MM.1S (cell line): ENCODE measurements around the gene EREG.

Experiments
- DNase-seq: peaks from one replicate; pipeline ENCODE4 v3.0.0-alpha.2; 2015
- H2AFZ ChIP-seq: fragments of 300-600 bp; sonication (generic); 2 replicates; pipeline ENCODE4 v1.6.0; 2016; ENCODE audit warnings: antibody characterized with exemption, low read length
- H3F3A ChIP-seq: fragments of 300-600 bp; sonication (generic); 2 replicates; pipeline ENCODE4 v1.6.1; 2016; ENCODE audit warnings: mild to moderate bottlenecking, antibody characterized with exemption, low read length, moderate library complexity, mixed read lengths; ENCODE audit not compliant: insufficient read depth
- H3K27ac ChIP-seq: fragments of 300-600 bp; sonication (generic); 2 replicates; pipeline ENCODE4 v1.5.1; 2016; ENCODE audit warnings: mild to moderate bottlenecking, low read length
- H3K27me3 ChIP-seq: fragments of 300-600 bp; sonication (generic); replicated peaks from 2 replicates; pipeline ENCODE4 v1.6.0; 2016; ENCODE audit warnings: low read length; ENCODE audit not compliant: insufficient read depth
- H3K36me3 ChIP-seq: fragments of 300-600 bp; sonication (generic); replicated peaks from 2 replicates; pipeline ENCODE4 v1.6.1; 2016; ENCODE audit warnings: mild to moderate bottlenecking, low read length, mixed read lengths; ENCODE audit not compliant: insufficient read depth
- H3K4me1 ChIP-seq: fragments of 300-600 bp; sonication (generic); 2 replicates; pipeline ENCODE4 v1.6.1; 2016; ENCODE audit warnings: low read length, mixed read lengths
- H3K4me2 ChIP-seq: fragments of 300-600 bp; sonication (generic); 2 replicates; pipeline ENCODE4 v1.6.0; 2016; ENCODE audit warnings: low read depth, low read length
- H3K4me3 ChIP-seq: fragments of 300-600 bp; sonication (generic); 2 replicates; pipeline ENCODE4 v1.5.1; 2016; ENCODE audit warnings: low read length, mixed read lengths
- H3K79me2 ChIP-seq: fragments of 300-600 bp; sonication (generic); 2 replicates; pipeline ENCODE4 v1.6.1; 2016; ENCODE audit warnings: mixed run types, low read length, mixed read lengths
- H3K9ac ChIP-seq: fragments of 300-600 bp; sonication (generic); 2 replicates; pipeline ENCODE4 v1.6.1; 2016; ENCODE audit warnings: low read length, mixed read lengths
- H3K9me2 ChIP-seq: fragments of 300-600 bp; sonication (generic); replicated peaks from 2 replicates; pipeline ENCODE4 v1.6.1; 2016; ENCODE audit warnings: mild to moderate bottlenecking, low read length, mixed read lengths; ENCODE audit not compliant: insufficient read depth
- H3K9me3 ChIP-seq: fragments of 300-600 bp; sonication (generic); replicated peaks from 2 replicates; pipeline ENCODE4 v1.6.1; 2016; ENCODE audit warnings: mild to moderate bottlenecking, low read length, mixed read lengths; ENCODE audit not compliant: insufficient read depth
- H4K20me1 ChIP-seq: fragments of 300-600 bp; sonication (generic); 2 replicates; pipeline ENCODE4 v1.6.1; 2016; ENCODE audit warnings: mild to moderate bottlenecking, low read length, moderate library complexity, mixed read lengths; ENCODE audit not compliant: insufficient read depth
- CTCF ChIP-seq: fragments of 300-600 bp; sonication (generic); IDR thresholded peaks from 2 replicates; pipeline ENCODE4 v1.5.1; 2016; ENCODE audit warnings: antibody characterized with exemption, low read length, mixed read lengths
- EZH2 ChIP-seq: fragments of 300-600 bp; sonication (generic); optimal IDR thresholded peaks from 2 replicates; pipeline ENCODE3; 2017; ENCODE audit warnings: low read depth, mild to moderate bottlenecking, antibody characterized with exemption, low read length, mixed read lengths
- EZH2phosphoT487 ChIP-seq: fragments of 300-600 bp; sonication (generic); IDR thresholded peaks from 2 replicates; pipeline ENCODE4 v1.6.1; 2018; ENCODE audit warnings: antibody characterized with exemption, low read length

EREG gene

GRCh38 chr4:74317616-74318246, 47.2 kb upstream of the EREG start:
- Histone ChIP-seq H3K27me3 (no peaks in the 10 kb centered on the region), H3K4me2 (no peak overlapping the region), H2AFZ (no peak overlapping the region), H3F3A (no peaks in the 10 kb centered on the region), H4K20me1 (no peaks in the 10 kb centered on the region), H3K9me3 (no peaks in the 10 kb centered on the region), H3K9me2 (no peaks in the 10 kb centered on the region), H3K4me3 (no peak overlapping the region), H3K27ac (no peak overlapping the region), H3K4me1 (peaks cover 9% of the 10 kb centered on the region), H3K36me3 (no peaks in the 10 kb centered on the region), H3K79me2 (no peaks in the 10 kb centered on the region), H3K9ac (no peak overlapping the region)
- no peak for DNase-seq
- TF ChIP-seq CTCF (no peak), EZH2phosphoT487 (no peak), EZH2 (no peak)

- no peak overlapping the region for H3K4me2 ChIP-seq
- no peaks in the 10 kb centered on the region for H3K79me2 ChIP-seq
- H2AFZ ChIP-seq = no peak overlapping the region
- H3K27ac ChIP-seq = no peak overlapping the region
- H4K20me1 ChIP-seq = no peaks in the 10 kb centered on the region
- H3K9me2 ChIP-seq = no peaks in the 10 kb centered on the region
- H3K9ac ChIP-seq = no peak overlapping the region
- no peak overlapping the region for H3K4me3 ChIP-seq
- H3K27me3 ChIP-seq = no peaks in the 10 kb centered on the region
- TF ChIP-seq CTCF (no peak), EZH2 (no peak), EZH2phosphoT487 (no peak)
- H3K4me1 ChIP-seq = peaks cover 9% of the 10 kb centered on the region
- no peaks in the 10 kb centered on the region for H3K9me3 ChIP-seq
- no peaks in the 10 kb centered on the region for H3K36me3 ChIP-seq
- no peaks in the 10 kb centered on the region for H3F3A ChIP-seq
- DNase-seq = no peak
Observed at GRCh38 chr4:74318276-74318675, 46.7 kb upstream of the EREG start.

GRCh38 chr4:74319470-74319869, 45.5 kb upstream of the EREG start:
- Histone ChIP-seq H3K36me3 (no peaks in the 10 kb centered on the region), H3K4me1 (peaks cover 19% of the 10 kb centered on the region), H2AFZ (no peak overlapping the region), H3K4me2 (no peak overlapping the region), H3K9ac (no peak overlapping the region), H3K4me3 (no peak overlapping the region), H3K79me2 (no peaks in the 10 kb centered on the region), H3K9me2 (no peaks in the 10 kb centered on the region), H3F3A (no peaks in the 10 kb centered on the region; the same call in 1 of the 2 replicates), H3K27me3 (no peaks in the 10 kb centered on the region), H3K27ac (no peak overlapping the region), H3K9me3 (no peaks in the 10 kb centered on the region), H4K20me1 (no peaks in the 10 kb centered on the region)
- no peak for DNase-seq
- no peak for TF ChIP-seq EZH2phosphoT487
- no peak for TF ChIP-seq EZH2
- TF ChIP-seq CTCF = no peak
